MCF 10A (cell line): ENCODE data around the gene EGR1. TPM values are rescaled to one million over a fixed set of nuclear protein-coding genes. Genes with fewer than 3 reads are reported as not detected.

Source experiments
- BruUV-seq: library from RNA; stranded (reverse); fragments of 400-500 nt; replicated peaks from 2 replicates; lab custom pipeline; 2021; lab: Mats Ljungman, UMichigan
- CTCF ChIA-PET: fragments of 300-600 bp; sonication (Branson Sonifier 250); formaldehyde crosslinking; extraction: SDS; loops from one replicate; lab custom pipeline; 2021; ENCODE audit warnings: antibody characterized with exemption, inconsistent platforms; lab: Yijun Ruan, JAX
- POLR2A ChIA-PET: fragments of 300-600, 350-650 bp; sonication (Branson Sonifier 250); formaldehyde crosslinking; extraction: SDS; loops from one replicate; lab custom pipeline; 2020; ENCODE audit warnings: antibody characterized with exemption, inconsistent platforms; lab: Yijun Ruan, JAX
- DNase-seq: peaks from one replicate; pipeline ENCODE4 v3.0.0-alpha.2; 2018; ENCODE audit not compliant: unreplicated experiment
- H3K27ac Mint-ChIP-seq: one replicate; pipeline ENCODE4 v1.8.0; 2022; ENCODE audit warnings: mild to moderate bottlenecking, low read depth, mixed read lengths; ENCODE audit not compliant: unreplicated experiment
- H3K27me3 Mint-ChIP-seq: one replicate; pipeline ENCODE4 v1.8.0; 2022; ENCODE audit warnings: mixed read lengths; ENCODE audit not compliant: insufficient read depth, unreplicated experiment
- H3K36me3 Mint-ChIP-seq: one replicate; pipeline ENCODE4 v1.8.0; 2022; ENCODE audit warnings: mild to moderate bottlenecking, moderate library complexity, mixed read lengths; ENCODE audit not compliant: insufficient read depth, unreplicated experiment
- H3K4me1 Mint-ChIP-seq: one replicate; pipeline ENCODE4 v1.8.0; 2022; ENCODE audit warnings: mixed read lengths; ENCODE audit not compliant: insufficient read depth, unreplicated experiment
- H3K4me3 Mint-ChIP-seq: one replicate; pipeline ENCODE4 v1.8.0; 2022; ENCODE audit warnings: mild to moderate bottlenecking, moderate library complexity, mixed read lengths; ENCODE audit not compliant: unreplicated experiment
- H3K9me3 Mint-ChIP-seq: one replicate; pipeline ENCODE4 v1.8.0; 2022; ENCODE audit warnings: mixed read lengths; ENCODE audit not compliant: unreplicated experiment
- intact Hi-C: fragments of 100-400 bp; cut with micrococcal nuclease; formaldehyde crosslinking; loops from 2 replicates; pipeline ENCODE4 v1.14.1; 2022
- total RNA-seq: library from RNA; stranded (reverse); gene quantifications from 2 replicates; pipeline ENCODE4 v1.2.3, GENCODE V29; 2022
- TF ChIP-seq, protein P1 (sequence below): fragments of 200-600 bp; IDR thresholded peaks from one replicate; pipeline ENCODE4 v1.8.0; 2022; ENCODE audit warnings: antibody characterized with exemption, mild to moderate bottlenecking; ENCODE audit not compliant: unreplicated experiment

Gene EGR1
- total RNA-seq, 1 experiment from 2014 or later: 189 TPM

DNA sequence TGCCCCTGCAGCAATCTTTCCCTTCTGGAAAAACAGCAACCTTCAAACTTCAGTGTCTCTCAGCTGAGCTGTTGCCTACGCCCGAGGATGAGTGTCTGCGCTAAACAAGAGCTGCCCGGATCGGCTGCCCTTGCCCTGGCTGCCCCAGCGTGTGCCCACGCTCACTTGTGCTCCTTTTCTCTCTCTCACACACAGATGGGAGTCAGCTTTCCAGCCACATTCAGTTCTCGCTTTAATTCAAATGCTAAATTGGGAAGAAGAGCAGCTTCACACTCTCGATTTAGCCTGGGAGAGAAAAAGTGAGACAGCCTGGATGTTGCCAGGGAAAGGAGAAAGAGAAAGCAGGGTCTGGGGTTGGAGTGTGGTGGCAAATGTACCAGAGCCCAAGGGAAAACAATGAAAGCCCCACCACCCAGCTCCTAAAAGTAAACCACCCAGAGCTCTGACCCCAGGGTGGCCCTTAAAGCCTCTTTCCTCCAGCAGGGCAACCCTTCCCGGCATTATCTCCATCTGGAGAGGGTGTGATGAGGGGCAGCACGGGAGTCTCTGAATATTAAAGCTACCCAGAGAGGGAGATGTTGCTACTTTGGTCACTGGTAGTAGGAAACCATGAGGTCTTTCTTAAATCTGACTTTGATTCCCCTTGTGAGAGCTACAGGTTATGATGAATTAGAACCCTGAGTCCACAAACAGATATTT lies 9.9 kb upstream of the EGR1 start:
- Mint-ChIP-seq H3K27me3 (no peaks in the 10 kb centered on the region), H3K4me1 (peaks cover under 1% of the 10 kb centered on the region), H3K4me3 (no peak overlapping the region), H3K9me3 (no peaks in the 10 kb centered on the region), H3K27ac (no peak overlapping the region), H3K36me3 (no peaks in the 10 kb centered on the region)
- no TSS peak for BruUV-seq
- TF ChIP-seq, protein P1, sequence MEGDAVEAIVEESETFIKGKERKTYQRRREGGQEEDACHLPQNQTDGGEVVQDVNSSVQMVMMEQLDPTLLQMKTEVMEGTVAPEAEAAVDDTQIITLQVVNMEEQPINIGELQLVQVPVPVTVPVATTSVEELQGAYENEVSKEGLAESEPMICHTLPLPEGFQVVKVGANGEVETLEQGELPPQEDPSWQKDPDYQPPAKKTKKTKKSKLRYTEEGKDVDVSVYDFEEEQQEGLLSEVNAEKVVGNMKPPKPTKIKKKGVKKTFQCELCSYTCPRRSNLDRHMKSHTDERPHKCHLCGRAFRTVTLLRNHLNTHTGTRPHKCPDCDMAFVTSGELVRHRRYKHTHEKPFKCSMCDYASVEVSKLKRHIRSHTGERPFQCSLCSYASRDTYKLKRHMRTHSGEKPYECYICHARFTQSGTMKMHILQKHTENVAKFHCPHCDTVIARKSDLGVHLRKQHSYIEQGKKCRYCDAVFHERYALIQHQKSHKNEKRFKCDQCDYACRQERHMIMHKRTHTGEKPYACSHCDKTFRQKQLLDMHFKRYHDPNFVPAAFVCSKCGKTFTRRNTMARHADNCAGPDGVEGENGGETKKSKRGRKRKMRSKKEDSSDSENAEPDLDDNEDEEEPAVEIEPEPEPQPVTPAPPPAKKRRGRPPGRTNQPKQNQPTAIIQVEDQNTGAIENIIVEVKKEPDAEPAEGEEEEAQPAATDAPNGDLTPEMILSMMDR: no peak
- DNase-seq: no peak
- POLR2A ChIA-PET: interaction anchor here (0.7 to 5.1 kb wide), 4 partner anchors 10 to 289 kb away, joined by 3 to 18 read pairs (median 9); partner anchors contain the start of gene EGR1
- intact Hi-C loops: no loop called here
- CTCF ChIA-PET: interaction anchor here (0.6 to 13.1 kb wide), 18 partner anchors 7 to 862 kb away, joined by 3 to 278 read pairs (median 4); partner anchors contain the start of gene EGR1

DNA sequence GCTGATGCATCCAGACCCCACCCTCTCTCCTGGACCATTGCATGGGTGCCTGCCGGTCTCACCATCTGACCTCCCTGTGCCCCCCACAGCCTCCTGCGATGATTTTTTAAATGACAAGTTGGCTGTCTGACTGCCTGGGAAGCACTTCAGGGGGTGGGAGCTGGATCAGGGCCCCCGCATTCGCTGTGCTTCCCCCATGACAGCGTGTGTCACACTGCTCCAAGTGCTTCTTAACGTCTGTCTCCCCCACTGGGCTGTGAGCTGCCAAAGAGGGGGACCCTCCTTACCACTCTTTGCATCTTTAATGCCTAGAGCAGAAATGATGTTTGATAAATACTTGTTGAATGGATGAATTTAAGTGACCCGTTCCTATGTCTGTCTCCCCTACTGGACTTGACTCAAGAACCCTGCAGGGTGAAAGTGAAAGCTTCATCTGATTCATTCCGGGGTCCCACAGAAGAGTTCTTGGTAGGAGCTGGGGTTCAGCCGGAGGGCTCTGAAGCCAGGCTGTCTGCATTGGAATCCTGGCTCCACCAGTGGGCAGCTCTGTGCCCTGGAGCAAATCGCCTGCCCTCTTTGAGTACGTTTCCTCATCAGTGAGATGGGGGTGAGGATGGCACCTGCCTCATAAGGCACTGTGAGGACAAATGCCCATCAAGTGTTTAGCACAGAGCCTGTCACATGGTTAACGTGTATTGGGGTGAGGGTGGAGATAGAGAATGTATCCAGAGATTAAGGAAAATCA lies 7.6 kb upstream of the EGR1 start:
- Mint-ChIP-seq H3K27ac (no peak overlapping the region), H3K36me3 (no peaks in the 10 kb centered on the region), H3K4me3 (no peak overlapping the region), H3K4me1 (peaks cover 15% of the 10 kb centered on the region), H3K27me3 (no peaks in the 10 kb centered on the region), H3K9me3 (no peaks in the 10 kb centered on the region)
- DNase-seq: no peak
- TF ChIP-seq, protein P1: no peak
- no TSS peak for BruUV-seq
- intact Hi-C loops: no loop called here
- ChIA-PET POLR2A (interaction anchor here (0.6 to 5.1 kb wide), 5 partner anchors 46 to 884 kb away, joined by 3 to 18 read pairs (median 5); partner anchors contain the start of genes BRD8, ETF1 and PAIP2), CTCF (interaction anchor here (0.8 to 13.1 kb wide), 6 partner anchors 7 to 91 kb away, joined by 3 to 278 read pairs (median 6); no protein-coding TSS in a partner anchor)

DNA sequence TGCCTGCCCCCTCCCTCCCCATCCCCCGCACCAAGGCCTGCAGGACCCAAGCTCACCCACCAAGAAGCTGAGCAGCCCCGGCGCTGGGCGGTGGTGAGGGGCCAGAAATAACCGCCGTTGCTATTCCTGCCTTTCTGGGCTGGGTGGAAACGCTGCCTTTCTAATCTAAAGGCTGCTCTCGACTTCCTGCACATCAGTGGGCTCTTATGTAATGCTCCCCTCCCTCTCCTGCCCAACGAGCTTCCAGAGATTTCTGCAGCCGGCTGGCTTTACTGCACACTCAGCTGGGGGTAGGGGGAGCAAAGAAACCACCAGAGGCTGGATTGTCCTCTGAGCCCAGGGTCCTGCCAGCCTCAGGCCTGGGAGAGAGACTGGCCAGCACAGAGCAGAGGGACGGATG lies 6.9 kb upstream of the EGR1 start:
- Mint-ChIP-seq H3K27ac (no peak overlapping the region), H3K9me3 (no peaks in the 10 kb centered on the region), H3K27me3 (no peaks in the 10 kb centered on the region), H3K36me3 (peaks cover under 1% of the 10 kb centered on the region), H3K4me3 (no peak overlapping the region), H3K4me1 (peaks cover 15% of the 10 kb centered on the region)
- ChIA-PET CTCF (interaction anchor here (0.8 to 13.1 kb wide), 5 partner anchors 8 to 90 kb away, joined by 3 to 278 read pairs (median 3); no protein-coding TSS in a partner anchor), POLR2A (interaction anchor here (0.6 to 5.1 kb wide), 3 partner anchors 45 to 85 kb away, joined by 5 to 18 read pairs (median 6); partner anchors contain the start of gene ETF1)
- DNase-seq: no peak
- BruUV-seq: no TSS peak
- intact Hi-C loops: no loop called here
- TF ChIP-seq, protein P1: no peak

DNA sequence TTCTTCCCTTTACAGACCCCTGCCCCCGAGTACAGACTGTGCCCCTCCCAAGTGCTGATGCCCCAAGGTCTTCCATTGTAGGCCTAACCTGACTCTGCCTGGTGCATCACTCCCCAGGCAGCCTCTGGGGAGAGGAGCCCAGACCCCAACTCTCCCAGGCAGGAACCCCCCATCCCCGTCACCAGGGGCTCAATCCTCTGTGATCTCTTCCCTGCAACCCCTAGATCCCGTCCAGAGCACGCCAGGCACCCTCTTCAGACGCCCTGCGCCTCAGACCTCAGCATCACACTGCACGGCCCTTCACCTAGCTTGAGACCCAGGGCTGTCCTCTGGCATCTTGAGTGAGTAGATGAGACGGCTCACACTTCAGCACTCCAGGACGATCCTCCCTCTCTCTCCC lies 6.4 kb upstream of the EGR1 start:
- intact Hi-C loops: no loop called here
- H3K27me3 Mint-ChIP-seq: no peaks in the 10 kb centered on the region
- no peak overlapping the region for H3K27ac Mint-ChIP-seq
- TF ChIP-seq, protein P1: no peak
- ChIA-PET CTCF (interaction anchor here (0.6 to 13.1 kb wide), 5 partner anchors 8 to 91 kb away, joined by 3 to 278 read pairs (median 111); no protein-coding TSS in a partner anchor), POLR2A (interaction anchor here (5.1 to 15.2 kb wide), 2 partner anchors 41 to 45 kb away, joined by 18 to 626 read pairs; no protein-coding TSS in a partner anchor)
- peaks cover 5% of the 10 kb centered on the region for H3K36me3 Mint-ChIP-seq
- H3K9me3 Mint-ChIP-seq: no peaks in the 10 kb centered on the region
- peaks cover 20% of the 10 kb centered on the region for H3K4me1 Mint-ChIP-seq
- no peak for DNase-seq
- no peak overlapping the region for H3K4me3 Mint-ChIP-seq
- no TSS peak for BruUV-seq
